NCI-H2107 (cell line): ENCODE results near the gene DMBX1.

ENCODE experiments used
- DNase-seq: peaks from one replicate; lab custom pipeline; 2025; lab: John Stamatoyannopoulos, UW

The DMBX1 gene

GRCh38 chr1:46525253-46525983 is 35.8 kb downstream of the DMBX1 start:
- no peak for DNase-seq

GRCh38 chr1:46526013-46526690 is 36.5 kb downstream of the DMBX1 start:
- no peak for DNase-seq

- DNase-seq, result no peak
These were observed 37.2 kb downstream of the DMBX1 start for GRCh38 chr1:46526691-46527291.

GRCh38 chr1:46527474-46528296 is 38.0 kb downstream of the DMBX1 start:
- DNase-seq, result peak; percentile 65

- no peak for DNase-seq
These were observed 38.8 kb downstream of the DMBX1 start for GRCh38 chr1:46528297-46528955.

- DNase-seq, result no peak
These were observed 39.5 kb downstream of the DMBX1 start for GRCh38 chr1:46529031-46529630.

GRCh38 chr1:46530311-46530710 is 40.7 kb downstream of the DMBX1 start:
- no peak for DNase-seq

GRCh38 chr1:46530791-46531409 is 41.3 kb downstream of the DMBX1 start:
- no peak for DNase-seq

- no peak for DNase-seq
These were observed 42.5 kb downstream of the DMBX1 start for GRCh38 chr1:46532095-46532494.

GRCh38 chr1:46532498-46533178 is 43.0 kb downstream of the DMBX1 start:
- peak; percentile 41 for DNase-seq

GRCh38 chr1:46533179-46533864 is 43.7 kb downstream of the DMBX1 start:
- no peak for DNase-seq

GRCh38 chr1:46535063-46535462 is 45.4 kb downstream of the DMBX1 start:
- DNase-seq, result no peak

GRCh38 chr1:46536527-46536926 is 46.9 kb downstream of the DMBX1 start:
- no peak for DNase-seq

GRCh38 chr1:46537651-46538050 is 48.0 kb downstream of the DMBX1 start:
- DNase-seq, result no peak

- DNase-seq, result no peak
These were observed 48.5 kb downstream of the DMBX1 start for GRCh38 chr1:46538147-46538546.
